ENCODE measurements around the gene NAA10. TPM values are rescaled to one million over a fixed set of nuclear protein-coding genes. Genes with fewer than 3 reads are reported as not detected.

The NAA10 gene
- total and polyA plus RNA-seq, 8 donors = 23.2 to 161 (median 57.3) TPM

GRCh38 chrX:153884136-153884535 lies 50.7 kb downstream of the NAA10 start:
- no peak for DNase-seq
- Histone ChIP-seq H3K27ac (no peak overlapping the region), H3K9me3 (no peaks in the 10 kb centered on the region), H3K4me3 (no peak overlapping the region), H3K36me3 (no peaks in the 10 kb centered on the region), H3K4me1 (peaks cover 0 to 13% (median 9%) of the 10 kb centered on the region in 4 donors), H3K27me3 (peaks cover 37 to 91% (median 90%) of the 10 kb centered on the region in 3 donors)
- WGBS, 5 donors = 47 to 55% (median 52%) methylated on average over 8 to 13 of the region's 13 CpGs
- no peak for TF ChIP-seq POLR2AphosphoS5 (IDR thresholded peaks at IDR 0.05)
- TF ChIP-seq EP300 (IDR thresholded peaks at IDR 0.05) = no peak
- intact Hi-C loops (cut with DNase I; ENCODE audit: low total_unique reads) = no loop called here

- no peak for DNase-seq
- H3K27me3 ChIP-seq = peaks cover 37 to 99% (median 96%) of the 10 kb centered on the region in 3 donors
- WGBS, 5 donors = 42 to 60% (median 55%) methylated on average over 9 to 12 of the region's 13 CpGs
- no peaks in the 10 kb centered on the region for H3K36me3 ChIP-seq
- H3K4me1 ChIP-seq = peaks cover 0 to 13% (median 9%) of the 10 kb centered on the region in 4 donors
- H3K9me3 ChIP-seq = no peaks in the 10 kb centered on the region
- intact Hi-C loops (cut with DNase I; ENCODE audit: low total_unique reads) = no loop called here
- no peak overlapping the region for H3K27ac ChIP-seq
- TF ChIP-seq CTCF (IDR thresholded peaks at IDR 0.05) = no peak
- no peak for TF ChIP-seq EP300 (IDR thresholded peaks at IDR 0.05)
- TF ChIP-seq POLR2AphosphoS5 (IDR thresholded peaks at IDR 0.05) = no peak
- no peak for TF ChIP-seq POLR2A (IDR thresholded peaks at IDR 0.05)
- no peak overlapping the region for H3K4me3 ChIP-seq
Measured at GRCh38 chrX:153883163-153883843, 51.5 kb downstream of the NAA10 start.

- intact Hi-C loops (cut with DNase I; ENCODE audit: low total_unique reads) = no loop called here
- no peak for TF ChIP-seq EP300 (IDR thresholded peaks at IDR 0.05)
- no peak for TF ChIP-seq POLR2AphosphoS5 (IDR thresholded peaks at IDR 0.05)
- no peak for TF ChIP-seq POLR2A (IDR thresholded peaks at IDR 0.05)
- TF ChIP-seq CTCF (IDR thresholded peaks at IDR 0.05) = no peak
Measured at GRCh38 chrX:153882557-153882956, 52.3 kb downstream of the NAA10 start.

GRCh38 chrX:153882086-153882498 lies 52.7 kb downstream of the NAA10 start:
- Histone ChIP-seq H3K36me3 (no peaks in the 10 kb centered on the region), H3K4me3 (no peak overlapping the region), H3K27me3 (peaks cover 37 to 95% (median 88%) of the 10 kb centered on the region in 3 donors), H3K27ac (no peak overlapping the region), H3K4me1 (peaks cover 0 to 13% (median 9%) of the 10 kb centered on the region in 4 donors), H3K9me3 (no peaks in the 10 kb centered on the region)
- DNase-seq = peak in 1 of 2 donors; percentile 54
- intact Hi-C loops (cut with DNase I; ENCODE audit: low total_unique reads) = no loop called here
- WGBS, 5 donors = 25 to 60% (median 31%) methylated on average over 1 to 8 of the region's 8 CpGs
- TF ChIP-seq EP300 (IDR thresholded peaks at IDR 0.05) (no peak), CTCF (IDR thresholded peaks at IDR 0.05) (no peak), POLR2A (IDR thresholded peaks at IDR 0.05) (no peak), POLR2AphosphoS5 (IDR thresholded peaks at IDR 0.05) (no peak)

More at GRCh38 chrX:153882557-153882956, 52.3 kb downstream of the NAA10 start:
- DNase-seq = no peak
- H3K9me3 ChIP-seq = no peaks in the 10 kb centered on the region
- no peak overlapping the region for H3K27ac ChIP-seq
- H3K27me3 ChIP-seq = peaks cover 37 to 99% (median 92%) of the 10 kb centered on the region in 3 donors
- H3K4me1 ChIP-seq = peaks cover 0 to 13% (median 9%) of the 10 kb centered on the region in 4 donors
- no peak overlapping the region for H3K4me3 ChIP-seq
- no peaks in the 10 kb centered on the region for H3K36me3 ChIP-seq
- 33 to 88% (median 41%) methylated on average over 3 to 7 of the region's 7 CpGs for WGBS, 5 donors

GRCh38 chrX:153881281-153881680 lies 53.6 kb downstream of the NAA10 start:
- H3K36me3 ChIP-seq = no peaks in the 10 kb centered on the region
- H3K4me3 ChIP-seq = no peak overlapping the region
- no peak for DNase-seq
- intact Hi-C loops (cut with DNase I; ENCODE audit: low total_unique reads) = no loop called here
- peak overlapping the region in 1 of 5 donors; percentile 18 for H3K27ac ChIP-seq
- 57 to 79% (median 61%) methylated on average over 1 to 7 of the region's 7 CpGs for WGBS, 5 donors
- peaks cover 33 to 87% (median 86%) of the 10 kb centered on the region in 3 donors for H3K27me3 ChIP-seq
- no peak for TF ChIP-seq POLR2A (IDR thresholded peaks at IDR 0.05)
- no peak for TF ChIP-seq EP300 (IDR thresholded peaks at IDR 0.05)
- no peak for TF ChIP-seq CTCF (IDR thresholded peaks at IDR 0.05)
- no peak for TF ChIP-seq POLR2AphosphoS5 (IDR thresholded peaks at IDR 0.05)
- no peaks in the 10 kb centered on the region for H3K9me3 ChIP-seq
- peaks cover 0 to 10% (median 8%) of the 10 kb centered on the region in 4 donors for H3K4me1 ChIP-seq
